H9 (cell line): ENCODE measurements around the gene COLQ. TPM values are rescaled to one million over a fixed set of nuclear protein-coding genes. Genes with fewer than 3 reads are reported as not detected.

ENCODE experiments used
- DNase-seq: peaks from one replicate; pipeline ENCODE4 v3.0.0-alpha.2; 2017
- H2AFZ ChIP-seq: one replicate; pipeline ENCODE4 v1.6.1; 2013; ENCODE audit warnings: mild to moderate bottlenecking, low read length, control low read depth, moderate library complexity
- H2AK5ac ChIP-seq: 2 replicates; pipeline ENCODE4 v1.6.1; 2013; ENCODE audit warnings: low read length, control low read depth, mixed read lengths; ENCODE audit not compliant: insufficient read length
- H2BK120ac ChIP-seq: one replicate; pipeline ENCODE4 v1.6.1; 2013; ENCODE audit warnings: low read depth, mild to moderate bottlenecking, low read length, control low read depth, inconsistent platforms; ENCODE audit not compliant: poor library complexity, severe bottlenecking
- H2BK12ac ChIP-seq: 2 replicates; pipeline ENCODE4 v1.6.1; 2013; ENCODE audit warnings: low read length, control low read depth, mixed read lengths, low read depth; ENCODE audit not compliant: insufficient read length
- H2BK15ac ChIP-seq: 2 replicates; pipeline ENCODE4 v1.6.1; 2013; ENCODE audit warnings: low read depth, low read length, control low read depth
- H2BK20ac ChIP-seq: one replicate; pipeline ENCODE4 v1.6.1; 2013; ENCODE audit warnings: low read depth, mild to moderate bottlenecking, low read length, control low read depth, inconsistent platforms; ENCODE audit not compliant: poor library complexity, severe bottlenecking
- H2BK5ac ChIP-seq: 2 replicates; pipeline ENCODE4 v1.6.1; 2013; ENCODE audit warnings: low read length, control low read depth, mixed read lengths; ENCODE audit not compliant: insufficient read length
- H3K14ac ChIP-seq: 2 replicates; pipeline ENCODE4 v1.6.1; 2013; ENCODE audit warnings: low read length, control low read depth; ENCODE audit not compliant: insufficient read depth
- H3K18ac ChIP-seq: 2 replicates; pipeline ENCODE4 v1.6.1; 2013; ENCODE audit warnings: low read depth, mild to moderate bottlenecking, mixed read lengths, low read length, control low read depth; ENCODE audit not compliant: insufficient read length
- H3K23ac ChIP-seq: 2 replicates; pipeline ENCODE4 v1.6.1; 2013; ENCODE audit warnings: low read length, control low read depth, mixed read lengths, low read depth; ENCODE audit not compliant: insufficient read length
- H3K23me2 ChIP-seq: 2 replicates; pipeline ENCODE4 v1.6.1; 2013; ENCODE audit warnings: low read depth, mild to moderate bottlenecking, mixed read lengths, low read length, control low read depth; ENCODE audit not compliant: insufficient read length, poor library complexity, severe bottlenecking
- H3K27ac ChIP-seq: 2 replicates; pipeline ENCODE4 v1.5.1; 2013; ENCODE audit warnings: low read length, control low read depth, mixed read lengths, low read depth; ENCODE audit not compliant: insufficient read length
- H3K27me3 ChIP-seq: 2 replicates; pipeline ENCODE4 v1.6.1; 2013; ENCODE audit warnings: low read length, control low read depth, inconsistent platforms; ENCODE audit not compliant: insufficient read depth
- H3K4ac ChIP-seq: 2 replicates; pipeline ENCODE4 v1.6.1; 2013; ENCODE audit warnings: low read depth, mild to moderate bottlenecking, control low read depth, inconsistent platforms, low read length, moderate library complexity
- H3K4me1 ChIP-seq: 2 replicates; pipeline ENCODE4 v1.6.1; 2013; ENCODE audit warnings: low read length, control low read depth, inconsistent platforms; ENCODE audit not compliant: insufficient read depth
- H3K4me2 ChIP-seq: 2 replicates; pipeline ENCODE4 v1.6.1; 2013; ENCODE audit warnings: low read length, control low read depth, mixed read lengths; ENCODE audit not compliant: insufficient read length, insufficient read depth
- H3K56ac ChIP-seq: 2 replicates; pipeline ENCODE4 v1.6.1; 2013; ENCODE audit warnings: low read depth, mild to moderate bottlenecking, mixed read lengths, low read length, control low read depth; ENCODE audit not compliant: insufficient read length
- H3K79me1 ChIP-seq: 2 replicates; pipeline ENCODE4 v1.6.1; 2013; ENCODE audit warnings: low read depth, mild to moderate bottlenecking, moderate library complexity, low read length, control low read depth, inconsistent platforms; ENCODE audit not compliant: insufficient read depth, poor library complexity, severe bottlenecking
- H3K79me2 ChIP-seq: 2 replicates; pipeline ENCODE4 v1.6.1; 2013; ENCODE audit warnings: low read length, control low read depth, inconsistent platforms; ENCODE audit not compliant: insufficient read depth
- H3K9ac ChIP-seq: 2 replicates; pipeline ENCODE4 v1.6.1; 2013; ENCODE audit warnings: low read length, control low read depth, mixed read lengths; ENCODE audit not compliant: insufficient read length; ENCODE audit errors: extremely low read depth
- H3K9me3 ChIP-seq: one replicate; pipeline ENCODE4 v1.6.1; 2013; ENCODE audit warnings: low read depth, low read length, inconsistent platforms; ENCODE audit not compliant: control insufficient read depth
- H3T11ph ChIP-seq: one replicate; pipeline ENCODE4 v1.6.1; 2013; ENCODE audit warnings: mild to moderate bottlenecking, low read length, control low read depth, inconsistent platforms
- H4K20me1 ChIP-seq: one replicate; pipeline ENCODE4 v1.6.1; 2013; ENCODE audit not compliant: control insufficient read depth, insufficient read length, insufficient read depth
- H4K5ac ChIP-seq: 2 replicates; pipeline ENCODE4 v1.6.1; 2013; ENCODE audit warnings: low read depth, mild to moderate bottlenecking, mixed read lengths, low read length, control low read depth; ENCODE audit not compliant: insufficient read length
- H4K8ac ChIP-seq: replicated peaks from 2 replicates; pipeline ENCODE4 v1.6.1; 2013; ENCODE audit warnings: low read length, control low read depth, mixed read lengths, low read depth; ENCODE audit not compliant: insufficient read length
- H4K91ac ChIP-seq: 2 replicates; pipeline ENCODE4 v1.6.1; 2013; ENCODE audit warnings: low read depth, mild to moderate bottlenecking, moderate library complexity, mixed read lengths, low read length, control low read depth; ENCODE audit not compliant: insufficient read length
- H3K27ac Mint-ChIP-seq, 3 experiments: 2 replicates in 2 of 3; 3 replicates in 1 of 3; pipeline ENCODE4 v1.8.0; 2020 to 2021; ENCODE audit warnings: mixed read lengths in 3 of 3, mild to moderate bottlenecking in 1 of 3, moderate library complexity in 1 of 3
- H3K27me3 Mint-ChIP-seq: 2 replicates; pipeline ENCODE4 v1.8.0; 2021; ENCODE audit warnings: low read depth, mild to moderate bottlenecking, moderate library complexity, mixed read lengths
- H3K36me3 Mint-ChIP-seq, 3 experiments: 2 replicates in 2 of 3; 3 replicates in 1 of 3; pipeline ENCODE4 v1.8.0; 2020 to 2021; ENCODE audit warnings: low read depth in 3 of 3, mixed read lengths in 3 of 3; ENCODE audit not compliant: insufficient read depth in 1 of 3
- H3K4me1 Mint-ChIP-seq, 2 experiments: 2 replicates each; pipeline ENCODE4 v1.8.0; 2020; ENCODE audit warnings: mixed read lengths in 2 of 2
- H3K4me3 Mint-ChIP-seq, 2 experiments: 2 replicates in 1 of 2; 3 replicates in 1 of 2; pipeline ENCODE4 v1.8.0; 2020 to 2021; ENCODE audit warnings: mild to moderate bottlenecking in 2 of 2, mixed read lengths in 2 of 2, moderate library complexity in 1 of 2
- H3K9me3 Mint-ChIP-seq, 2 experiments: 2 replicates in 1 of 2; 3 replicates in 1 of 2; pipeline ENCODE4 v1.8.0; 2020; ENCODE audit warnings: mild to moderate bottlenecking in 2 of 2, mixed read lengths in 2 of 2, moderate library complexity in 1 of 2
- WGBS: extraction: QIAGEN DNeasy Blood & Tissue Kit; methylation state at CpG from one replicate; pipeline ENCODE4 v1.1.7; 2013; ENCODE audit warnings: missing lambda C conversion rate, low lambda C conversion rate, mixed read lengths; ENCODE audit not compliant: insufficient read length; ENCODE audit errors: extremely low coverage; 5-methylcytosine and 5-hydroxymethylcytosine counted together
- total RNA-seq: library from RNA; stranded (reverse); gene quantifications from 2 replicates; pipeline ENCODE4 v1.2.1, GENCODE V29; 2021
- TF ChIP-seq, protein P1 (sequence below): fragments of 200-600 bp; sonication (generic); conservative IDR thresholded peaks from 3 replicates; pipeline ENCODE4 v1.8.0; 2021; ENCODE audit warnings: antibody characterized with exemption, mild to moderate bottlenecking

Gene COLQ
- total RNA-seq, 1 experiment from 2014 or later, result 0.61 TPM

DNA sequence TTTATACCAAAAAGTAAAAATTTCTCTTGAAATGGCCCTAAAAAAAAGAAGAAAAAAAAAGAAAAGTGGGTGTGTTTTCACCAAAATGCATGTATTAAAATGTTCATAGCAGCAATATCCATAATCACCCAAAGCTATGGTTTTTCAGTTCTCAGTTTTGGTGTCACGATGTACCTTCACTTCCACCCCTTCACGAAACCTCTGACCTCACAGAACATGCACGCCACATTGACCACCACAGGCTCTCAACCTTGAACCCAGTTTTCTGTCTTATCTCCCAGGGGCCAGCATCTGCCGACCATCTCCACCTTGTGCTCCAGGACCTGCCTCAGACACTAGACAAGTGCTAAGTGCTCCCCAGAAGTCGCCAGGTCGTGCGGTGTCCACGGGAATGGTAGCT, 30.4 kb downstream of the COLQ start:
- Mint-ChIP-seq H3K27ac (no peak overlapping the region), H3K36me3 (no peaks in the 10 kb centered on the region), H3K4me3 (no peak overlapping the region), H3K27me3 (peaks cover 3% of the 10 kb centered on the region; the same call in 1 of the 2 replicates), H3K9me3 (no peaks in the 10 kb centered on the region), H3K4me1 (peaks cover 10 to 15% of the 10 kb centered on the region in 2 experiments)
- no peak overlapping the region for H3K18ac ChIP-seq
- no peak overlapping the region for H2BK120ac ChIP-seq
- TF ChIP-seq, protein P1, sequence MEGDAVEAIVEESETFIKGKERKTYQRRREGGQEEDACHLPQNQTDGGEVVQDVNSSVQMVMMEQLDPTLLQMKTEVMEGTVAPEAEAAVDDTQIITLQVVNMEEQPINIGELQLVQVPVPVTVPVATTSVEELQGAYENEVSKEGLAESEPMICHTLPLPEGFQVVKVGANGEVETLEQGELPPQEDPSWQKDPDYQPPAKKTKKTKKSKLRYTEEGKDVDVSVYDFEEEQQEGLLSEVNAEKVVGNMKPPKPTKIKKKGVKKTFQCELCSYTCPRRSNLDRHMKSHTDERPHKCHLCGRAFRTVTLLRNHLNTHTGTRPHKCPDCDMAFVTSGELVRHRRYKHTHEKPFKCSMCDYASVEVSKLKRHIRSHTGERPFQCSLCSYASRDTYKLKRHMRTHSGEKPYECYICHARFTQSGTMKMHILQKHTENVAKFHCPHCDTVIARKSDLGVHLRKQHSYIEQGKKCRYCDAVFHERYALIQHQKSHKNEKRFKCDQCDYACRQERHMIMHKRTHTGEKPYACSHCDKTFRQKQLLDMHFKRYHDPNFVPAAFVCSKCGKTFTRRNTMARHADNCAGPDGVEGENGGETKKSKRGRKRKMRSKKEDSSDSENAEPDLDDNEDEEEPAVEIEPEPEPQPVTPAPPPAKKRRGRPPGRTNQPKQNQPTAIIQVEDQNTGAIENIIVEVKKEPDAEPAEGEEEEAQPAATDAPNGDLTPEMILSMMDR, result no peak
- no peaks in the 10 kb centered on the region for H3K23me2 ChIP-seq
- WGBS, result no CpG with 5 or more reads among the region's 8 CpGs
- no peak overlapping the region for H3K23ac ChIP-seq
- H3K4ac ChIP-seq, result no peak overlapping the region
- H3K9ac ChIP-seq, result no peak overlapping the region
- no peaks in the 10 kb centered on the region for H4K20me1 ChIP-seq
- no peak for DNase-seq
- H2AFZ ChIP-seq, result no peak overlapping the region
- H3K14ac ChIP-seq, result no peak overlapping the region
- no peaks in the 10 kb centered on the region for H3K27me3 ChIP-seq
- H3K9me3 ChIP-seq, result no peaks in the 10 kb centered on the region
- H2BK5ac ChIP-seq, result no peak overlapping the region
- no peak overlapping the region for H3K4me2 ChIP-seq
- H2BK20ac ChIP-seq, result no peak overlapping the region
- no peak overlapping the region for H2AK5ac ChIP-seq
- H4K8ac ChIP-seq, result no peak overlapping the region
- no peak overlapping the region for H4K91ac ChIP-seq
- no peak overlapping the region for H3T11ph ChIP-seq
- H2BK12ac ChIP-seq, result no peak overlapping the region
- no peak overlapping the region for H2BK15ac ChIP-seq
- H3K79me1 ChIP-seq, result no peaks in the 10 kb centered on the region
- H3K56ac ChIP-seq, result no peak overlapping the region
- peaks cover 3% of the 10 kb centered on the region; the same call in 1 of the 2 replicates for H3K4me1 ChIP-seq
- no peak overlapping the region for H4K5ac ChIP-seq
- no peaks in the 10 kb centered on the region for H3K79me2 ChIP-seq
- no peak overlapping the region for H3K27ac ChIP-seq
